GM04503 (cell line): Measurements from ENCODE around the gene DDX21.
"Not testable (repeated sequence)": the region's sequence is repeated elsewhere in the genome, so short reads cannot be mapped to it uniquely, and the experiment has no call there.

Source experiments
- DNase-seq: peaks from one replicate; pipeline ENCODE4 v3.0.0-alpha.2; 2012; ENCODE audit warnings: low read depth

The DDX21 gene

GRCh38 chr10:68988530-68989316 is 32.8 kb downstream of the DDX21 start, which contains the start of gene KIFBP:
Gene KIFBP, plus strand, starts transcription at chr10:68988803. Its CDS starts 30 bp downstream, at chr10:68988833.
- DNase-seq, result peak; percentile 94

DNA sequence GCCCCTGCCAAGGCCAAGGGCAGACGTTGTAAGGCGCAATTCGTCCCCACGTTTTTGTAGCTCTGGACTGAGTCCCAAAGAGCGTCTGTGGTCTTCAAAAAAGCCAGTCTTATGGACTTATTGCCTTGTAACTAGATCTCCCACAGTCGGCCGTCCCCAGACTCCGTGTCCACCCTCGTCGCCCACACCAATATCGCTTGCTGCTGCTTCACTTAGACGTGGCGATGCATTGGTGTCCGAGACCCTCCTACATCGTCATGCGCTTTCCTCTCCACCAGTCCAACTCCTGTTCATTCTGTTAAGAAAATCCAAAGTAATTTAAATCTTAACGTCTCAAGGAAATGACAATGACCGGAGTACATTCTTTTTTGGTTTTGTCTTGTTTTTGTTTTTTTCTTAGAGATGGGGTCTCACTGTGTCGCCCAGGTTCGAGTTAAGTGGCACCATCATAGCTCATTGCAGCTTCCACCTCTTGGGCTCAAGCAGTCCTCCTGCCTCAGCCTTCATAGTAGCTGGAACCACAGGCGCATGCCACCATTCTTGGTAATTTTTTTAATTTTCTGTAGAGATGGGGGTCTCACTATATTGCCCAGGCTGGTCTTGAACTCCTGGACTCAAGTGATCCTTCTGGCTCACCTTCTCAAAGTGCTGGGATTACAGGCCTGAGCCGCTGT is 33.5 kb downstream of the DDX21 start:
- no peak for DNase-seq

DNA sequence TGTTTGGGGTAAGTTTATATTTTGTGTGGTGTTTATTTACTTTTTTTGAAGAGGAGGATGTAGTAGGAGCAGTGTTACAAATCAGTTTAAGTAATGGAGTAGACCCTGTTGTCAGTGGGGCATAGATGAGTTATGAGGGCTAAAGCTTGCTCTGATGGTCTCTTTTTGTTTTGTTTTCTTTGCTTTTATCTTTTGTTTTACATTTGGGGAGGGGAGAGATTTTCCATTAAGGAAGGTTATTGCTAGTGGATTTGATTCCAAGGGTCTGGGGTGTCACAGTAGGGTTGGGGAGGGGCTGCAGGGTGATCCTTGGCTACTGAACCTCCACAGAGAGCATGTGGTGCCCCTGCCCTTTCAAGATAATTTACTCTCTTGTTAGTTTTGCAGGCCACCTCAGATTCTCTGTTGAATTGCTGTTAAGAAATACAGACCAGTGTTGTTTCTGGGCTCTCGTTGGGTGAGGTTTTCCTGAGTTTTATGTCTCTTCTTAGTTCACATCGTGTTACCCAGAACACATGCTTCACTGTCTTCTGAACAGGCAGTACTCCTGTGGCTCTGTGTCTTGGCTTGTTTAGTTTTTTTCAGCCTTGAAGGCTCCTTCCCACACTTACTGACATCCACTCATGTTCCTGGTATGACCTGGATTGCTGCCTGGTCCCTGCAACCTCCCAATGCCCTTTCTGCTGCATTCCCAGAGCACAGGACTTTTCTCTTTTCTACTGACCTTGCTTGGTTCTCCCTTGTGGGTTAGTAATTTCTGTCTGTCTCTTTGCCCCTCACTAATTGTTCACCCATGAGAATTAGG is 36.9 kb downstream of the DDX21 start:
- DNase-seq, result peak; percentile 93

GRCh38 chr10:68997211-68997610 is 41.2 kb downstream of the DDX21 start:
- DNase-seq, result no peak

DNA sequence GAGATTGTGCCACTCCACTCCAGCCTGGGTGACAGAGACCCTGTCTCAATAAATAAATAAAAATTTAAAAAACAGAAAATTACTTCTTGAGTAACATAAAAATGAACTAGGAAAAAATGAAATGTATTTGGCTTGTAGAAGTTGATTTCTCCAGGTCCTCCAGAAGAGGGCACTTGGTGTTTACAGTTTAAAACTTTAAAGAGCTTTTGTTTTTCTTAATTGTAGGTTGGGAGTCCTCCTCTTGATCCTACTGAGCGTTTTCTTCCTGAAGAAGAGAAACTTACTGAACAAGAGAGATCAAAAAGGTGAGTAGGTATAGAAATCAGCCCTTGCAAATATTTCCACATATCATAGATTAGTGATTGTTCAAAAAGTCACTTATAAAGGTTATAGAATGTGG is 48.9 kb downstream of the DDX21 start:
- no peak for DNase-seq

DNA sequence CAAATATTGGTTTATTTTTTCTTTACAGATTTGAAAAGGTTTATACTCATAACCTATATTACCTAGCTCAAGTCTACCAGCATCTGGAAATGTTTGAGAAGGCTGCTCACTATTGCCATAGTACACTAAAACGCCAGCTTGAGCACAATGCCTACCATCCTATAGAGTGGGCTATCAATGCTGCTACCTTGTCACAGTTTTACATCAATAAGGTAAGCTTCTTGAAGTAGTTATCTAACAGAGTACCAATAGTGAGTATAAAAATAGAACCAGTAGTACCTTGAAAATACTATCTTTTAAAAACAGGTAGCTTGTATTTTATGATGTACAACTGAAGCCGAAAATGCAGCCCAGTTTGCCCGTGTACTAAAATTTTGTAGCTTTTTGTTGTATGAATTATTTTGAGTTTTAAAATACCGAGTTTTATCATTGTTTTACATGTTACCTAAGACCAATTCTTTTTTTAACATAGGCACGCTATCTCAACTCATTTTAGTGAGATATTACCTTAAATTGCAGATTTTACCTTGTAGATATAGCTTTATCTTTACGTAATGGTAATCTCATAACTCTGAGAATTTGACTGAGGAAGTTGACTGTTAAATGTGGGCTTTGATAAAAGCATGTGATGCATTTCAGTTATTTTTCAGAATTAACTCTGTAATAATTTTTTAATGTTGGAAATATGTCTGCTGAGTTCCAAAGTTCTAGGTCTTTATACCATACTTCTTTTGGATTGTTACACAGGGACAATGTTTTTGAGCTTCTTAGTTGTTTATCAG is 49.9 kb downstream of the DDX21 start:
- DNase-seq, result no peak

- no peak for DNase-seq
These were observed 51.3 kb downstream of the DDX21 start for GRCh38 chr10:69007260-69007659.

- no peak for DNase-seq
These were observed 53.4 kb downstream of the DDX21 start for GRCh38 chr10:69009360-69009759.

- DNase-seq, result no peak
These were observed 54.2 kb downstream of the DDX21 start for GRCh38 chr10:69010151-69010640.

DNA sequence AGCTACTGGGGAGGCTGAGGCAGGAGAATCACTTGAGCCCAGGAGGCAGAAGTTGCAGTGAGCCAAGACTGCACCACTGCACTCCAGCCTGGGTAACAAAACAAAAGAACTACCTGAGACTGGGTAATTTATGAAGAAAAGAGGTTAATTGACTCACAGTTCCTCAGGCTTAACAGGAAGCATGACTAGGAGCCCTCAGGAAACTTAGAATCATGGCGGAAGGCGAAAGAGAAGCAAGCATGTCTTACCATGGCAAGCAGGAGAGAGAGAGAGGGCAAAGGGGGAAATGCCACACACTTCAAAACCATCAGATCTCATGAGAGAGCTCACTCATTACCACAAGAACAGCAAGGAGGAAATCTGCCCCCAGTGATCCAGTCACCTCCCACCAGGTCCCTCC is 56.8 kb downstream of the DDX21 start:
- DNase-seq, result not testable (repeated sequence)

GRCh38 chr10:69014171-69014570 is 58.2 kb downstream of the DDX21 start:
- DNase-seq, result no peak

- DNase-seq, result no peak
These were observed 62.6 kb downstream of the DDX21 start for GRCh38 chr10:69018613-69019012.

DNA sequence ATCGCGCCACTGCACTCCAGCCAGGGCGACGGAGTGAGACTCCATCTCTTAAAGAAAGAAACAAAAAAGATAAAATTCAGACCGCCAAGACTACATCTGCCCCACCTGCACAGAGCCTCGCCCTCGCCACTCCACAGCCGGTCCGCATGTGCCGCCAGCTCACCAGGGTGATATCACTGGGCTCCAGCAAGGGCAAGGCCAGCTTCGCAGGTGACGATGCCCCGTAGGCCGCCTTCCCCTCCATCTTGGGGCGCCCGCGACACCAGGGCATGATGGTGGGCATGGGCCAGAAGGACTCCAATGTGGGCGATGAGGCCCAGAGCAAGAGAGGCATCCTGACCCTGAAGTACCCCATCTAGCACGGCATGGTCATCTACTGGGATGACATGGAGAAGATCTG is 66.6 kb downstream of the DDX21 start:
- no peak for DNase-seq

- DNase-seq, result no peak
These were observed 69.5 kb downstream of the DDX21 start for GRCh38 chr10:69025370-69025896.

DNA sequence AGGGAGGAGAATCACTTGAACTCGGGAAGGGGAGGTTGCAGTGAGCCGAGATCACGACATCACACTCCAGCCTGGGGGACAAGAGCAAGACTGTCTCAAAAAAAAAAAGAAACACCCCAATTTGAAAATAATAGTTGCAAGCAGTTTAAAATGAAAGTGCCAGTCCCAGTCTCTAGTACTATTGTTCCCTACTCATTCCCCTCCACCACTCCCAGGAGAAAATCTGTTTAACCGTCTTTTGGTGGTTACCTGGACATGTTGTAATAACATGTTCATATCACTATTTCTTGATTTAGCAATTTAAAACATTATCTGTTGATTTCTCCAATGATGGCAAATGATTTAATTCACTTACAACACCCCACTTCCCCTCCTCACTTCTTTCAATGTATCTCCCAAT is 77.3 kb downstream of the DDX21 start:
- no peak for DNase-seq
